ENCODE measurements around the gene RAPGEF1.

- TF ChIP-seq CTCF (IDR thresholded peaks at IDR 0.05), result no peak
- no peak for TF ChIP-seq POLR2A (IDR thresholded peaks at IDR 0.05)
Measured at GRCh38 chr9:131736431-131736830, 3.4 kb downstream of the RAPGEF1 start.
